NB4 (cell line): ENCODE results near the gene CSNK1D.
"Not testable (repeated sequence)": the region's sequence is repeated elsewhere in the genome, so short reads cannot be mapped to it uniquely, and the experiment has no call there.

ENCODE experiments used
- DNase-seq: peaks from one replicate; pipeline ENCODE4 v3.0.0; 2010; ENCODE audit warnings: low read depth
- H3K4me3 ChIP-seq: one replicate; pipeline ENCODE4 v1.5.1; 2011; ENCODE audit warnings: mild to moderate bottlenecking, low read depth, low read length, moderate library complexity
- CTCF ChIP-seq: IDR thresholded peaks from one replicate; pipeline ENCODE4 v1.5.1; 2012; ENCODE audit warnings: low read depth, low read length
- MAX ChIP-seq: IDR thresholded peaks from 2 replicates; pipeline ENCODE4 v1.6.1; 2011; ENCODE audit warnings: low read depth, low read length
- MYC ChIP-seq: IDR thresholded peaks from 2 replicates; pipeline ENCODE4 v1.6.1; 2011; ENCODE audit warnings: low read depth, low read length
- POLR2A ChIP-seq: IDR thresholded peaks from 2 replicates; pipeline ENCODE4 v1.6.1; 2011; ENCODE audit warnings: mild to moderate bottlenecking; ENCODE audit not compliant: insufficient read length; ENCODE audit errors: extremely low read depth

CSNK1D gene

GRCh38 chr17:82199496-82199895 lies 74.0 kb downstream of the CSNK1D start:
- no peak for DNase-seq
- no peak overlapping the region for H3K4me3 ChIP-seq
- TF ChIP-seq MYC (no peak), CTCF (no peak), MAX (no peak), POLR2A (no peak)

- DNase-seq = no peak
- no peak for TF ChIP-seq MAX
- no peak for TF ChIP-seq POLR2A
- no peak overlapping the region for H3K4me3 ChIP-seq
These were observed 75.4 kb downstream of the CSNK1D start for GRCh38 chr17:82198092-82198491.

- H3K4me3 ChIP-seq = no peak overlapping the region
- DNase-seq = no peak
- TF ChIP-seq MYC (no peak), MAX (no peak), CTCF (no peak), POLR2A (no peak)
These were observed 77.5 kb downstream of the CSNK1D start for GRCh38 chr17:82195675-82196672.

- no peak for DNase-seq
- no peak for TF ChIP-seq MYC
- no peak for TF ChIP-seq POLR2A
- TF ChIP-seq CTCF = no peak
- no peak for TF ChIP-seq MAX
- H3K4me3 ChIP-seq = no peak overlapping the region
These were observed 78.7 kb downstream of the CSNK1D start for GRCh38 chr17:82194765-82195164.

GRCh38 chr17:82193520-82194220 lies 79.8 kb downstream of the CSNK1D start:
- no peak overlapping the region for H3K4me3 ChIP-seq
- DNase-seq = no peak
- TF ChIP-seq MAX (no peak), MYC (no peak), CTCF (no peak), POLR2A (no peak)

GRCh38 chr17:82193050-82193449 lies 80.5 kb downstream of the CSNK1D start:
- not testable (repeated sequence) for DNase-seq, H3K4me3 ChIP-seq
